OCI-LY7 (cell line): ENCODE results near the gene CCDC160.

ENCODE experiments used
- CTCF ChIP-seq: fragments of 200-600 bp; sonication (generic); conservative IDR thresholded peaks from 2 replicates; pipeline ENCODE4 v1.5.1; 2014; ENCODE audit warnings: mild to moderate bottlenecking, antibody characterized with exemption, low read length, moderate library complexity, mixed read lengths
- EZH2phosphoT487 ChIP-seq: fragments of 200-600 bp; sonication (generic); IDR thresholded peaks from 2 replicates; pipeline ENCODE4 v1.6.1; 2018; ENCODE audit warnings: low read depth, borderline replicate concordance, mild to moderate bottlenecking, mixed run types, antibody characterized with exemption, low read length, moderate library complexity, mixed read lengths

- TF ChIP-seq CTCF (peak; percentile 61), EZH2phosphoT487 (no peak)
Measured at GRCh38 chrX:134294548-134294947, 57.6 kb downstream of the CCDC160 start.
